Colonic mucosa (tissue), 4 donors: ENCODE results near the gene ELAVL3. TPM values are rescaled to one million over a fixed set of nuclear protein-coding genes. Genes with fewer than 3 reads are reported as not detected.
"Not testable (repeated sequence)": the region's sequence is repeated elsewhere in the genome, so short reads cannot be mapped to it uniquely, and the experiment has no call there.

Experiments
- DNase-seq: peaks from one replicate; pipeline ENCODE4 v3.0.0-alpha.2; 2020
- H3K27ac ChIP-seq: fragments of 200-600 bp; one replicate; pipeline ENCODE4 v1.8.0; 2021
- H3K27me3 ChIP-seq: fragments of 200-600 bp; one replicate; pipeline ENCODE4 v1.8.0; 2021
- H3K36me3 ChIP-seq: fragments of 200-600 bp; one replicate; pipeline ENCODE4 v1.8.0; 2021
- H3K4me1 ChIP-seq: fragments of 200-600 bp; one replicate; pipeline ENCODE4 v1.8.0; 2021; ENCODE audit warnings: mild to moderate bottlenecking
- H3K4me3 ChIP-seq: fragments of 200-600 bp; one replicate; pipeline ENCODE4 v1.8.0; 2021
- H3K9ac ChIP-seq, 2 donors: one replicate each; pipeline ENCODE4 v1.7.0; 2013; ENCODE audit warnings: control low read depth in 2 of 2, low read depth in 2 of 2, low read length in 2 of 2
- H3K9me3 ChIP-seq: fragments of 200-600 bp; one replicate; pipeline ENCODE4 v1.8.0; 2021
- intact Hi-C: fragments of 100-400 bp; cut with DNase I; formaldehyde crosslinking; loops from one replicate; pipeline ENCODE4 v1.14.1; 2022
- total RNA-seq, 2 donors: library from RNA; stranded (reverse); fragmentation: NEBNext Ultra II Directional in 1 of 2; extraction: Animal tissue kit (Norgen Biotek cat#: 25700) in 1 of 2; gene quantifications; one replicate each; pipeline ENCODE4 v1.2.1, GENCODE V29; 2021
- TF ChIP-seq, protein P1 (sequence below): fragments of 200-600 bp; IDR thresholded peaks from one replicate; pipeline ENCODE4 v1.8.0; 2022; ENCODE audit warnings: antibody characterized with exemption, mild to moderate bottlenecking
- donor health status: healthy.
- donor health status: DM: no; HTN: no; CAD: no.
- donor health status: DM: no; HTN: no; CAD: no.

ELAVL3 gene
- total RNA-seq, 2 donors from 2014 or later = 0.25 to 0.50 TPM

DNA sequence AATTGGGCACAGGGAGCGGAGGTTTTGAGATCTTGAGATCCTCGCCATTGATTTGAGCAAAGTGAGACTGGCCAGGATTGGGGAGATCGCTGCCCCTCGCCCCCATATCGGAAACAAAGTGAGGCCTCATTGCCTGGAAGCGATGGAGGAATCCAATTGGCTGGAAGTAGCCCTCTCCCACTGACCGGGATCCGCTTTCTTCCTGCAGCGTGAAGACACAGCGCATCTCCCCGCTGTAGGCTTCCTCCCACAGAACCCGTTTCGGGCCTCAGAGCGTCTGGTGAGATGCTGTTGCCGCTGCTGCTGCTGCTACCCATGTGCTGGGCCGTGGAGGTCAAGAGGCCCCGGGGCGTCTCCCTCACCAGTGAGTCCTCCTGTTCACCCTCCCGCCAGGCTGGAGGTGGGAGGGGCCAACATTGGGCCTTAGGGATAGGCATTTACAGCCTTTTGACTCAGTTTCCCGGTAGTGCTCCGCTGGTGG, 45.0 kb downstream of the ELAVL3 start:
- no peaks in the 10 kb centered on the region for H3K27me3 ChIP-seq
- H3K9me3 ChIP-seq = no peaks in the 10 kb centered on the region
- peak; percentile 53 for DNase-seq
- no peaks in the 10 kb centered on the region for H3K36me3 ChIP-seq
- peak overlapping the region; percentile 76 to 95 for H3K9ac ChIP-seq
- intact Hi-C loops = no loop called here
- H3K4me1 ChIP-seq = peaks cover 6% of the 10 kb centered on the region
- TF ChIP-seq, protein P1, sequence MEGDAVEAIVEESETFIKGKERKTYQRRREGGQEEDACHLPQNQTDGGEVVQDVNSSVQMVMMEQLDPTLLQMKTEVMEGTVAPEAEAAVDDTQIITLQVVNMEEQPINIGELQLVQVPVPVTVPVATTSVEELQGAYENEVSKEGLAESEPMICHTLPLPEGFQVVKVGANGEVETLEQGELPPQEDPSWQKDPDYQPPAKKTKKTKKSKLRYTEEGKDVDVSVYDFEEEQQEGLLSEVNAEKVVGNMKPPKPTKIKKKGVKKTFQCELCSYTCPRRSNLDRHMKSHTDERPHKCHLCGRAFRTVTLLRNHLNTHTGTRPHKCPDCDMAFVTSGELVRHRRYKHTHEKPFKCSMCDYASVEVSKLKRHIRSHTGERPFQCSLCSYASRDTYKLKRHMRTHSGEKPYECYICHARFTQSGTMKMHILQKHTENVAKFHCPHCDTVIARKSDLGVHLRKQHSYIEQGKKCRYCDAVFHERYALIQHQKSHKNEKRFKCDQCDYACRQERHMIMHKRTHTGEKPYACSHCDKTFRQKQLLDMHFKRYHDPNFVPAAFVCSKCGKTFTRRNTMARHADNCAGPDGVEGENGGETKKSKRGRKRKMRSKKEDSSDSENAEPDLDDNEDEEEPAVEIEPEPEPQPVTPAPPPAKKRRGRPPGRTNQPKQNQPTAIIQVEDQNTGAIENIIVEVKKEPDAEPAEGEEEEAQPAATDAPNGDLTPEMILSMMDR = no peak
- H3K27ac ChIP-seq = peak overlapping the region; percentile 56
- peak overlapping the region; percentile 45 for H3K4me3 ChIP-seq

- TF ChIP-seq, protein P1 = peak; percentile 91
Measured at GRCh38 chr19:11435057-11435832, 45.6 kb downstream of the ELAVL3 start, which contains the start of the genes ODAD3 and PRKCSH. Gene ODAD3 (minus strand): TSS chr19:11435121. CDS start chr19:11435016, 105 bp downstream. Gene PRKCSH (plus strand): TSS chr19:11435635. CDS start chr19:11436118, 483 bp downstream.

DNA sequence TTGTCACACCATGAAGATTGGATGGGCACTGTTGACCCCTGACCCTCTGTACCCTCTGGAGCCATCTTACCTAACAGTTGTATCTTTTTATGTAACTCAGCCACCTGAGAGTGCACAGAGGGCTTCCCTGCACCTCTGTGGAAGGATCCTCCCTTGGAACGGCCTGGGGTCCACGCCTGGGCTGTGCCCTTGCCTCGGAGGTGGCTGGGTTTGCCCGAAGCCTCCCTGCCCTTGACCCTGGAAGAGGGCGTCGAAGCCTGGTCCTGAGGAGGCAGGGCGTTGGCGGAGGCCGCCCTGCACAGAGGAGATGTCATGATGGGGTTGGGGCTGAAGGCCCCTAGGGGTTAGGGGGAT, 46.2 kb downstream of the ELAVL3 start:
- no peaks in the 10 kb centered on the region for H3K27me3 ChIP-seq
- no peaks in the 10 kb centered on the region for H3K9me3 ChIP-seq
- H3K36me3 ChIP-seq = no peaks in the 10 kb centered on the region
- intact Hi-C loops = no loop called here
- H3K4me1 ChIP-seq = peaks cover 6% of the 10 kb centered on the region
- peak overlapping the region; percentile 45 for H3K4me3 ChIP-seq
- peak overlapping the region; percentile 46 to 51 for H3K9ac ChIP-seq
- DNase-seq = no peak
- peak overlapping the region; percentile 56 for H3K27ac ChIP-seq
- TF ChIP-seq, protein P1 = no peak

More at GRCh38 chr19:11435057-11435832, 45.6 kb downstream of the ELAVL3 start, which contains the start of the genes ODAD3 and PRKCSH:
- H3K4me1 ChIP-seq = peaks cover 6% of the 10 kb centered on the region
- intact Hi-C loops = no loop called here
- peak within 1 kb of the TSS; percentile 45 for H3K4me3 ChIP-seq
- peak within 1 kb of the TSS; percentile 56 for H3K27ac ChIP-seq
- peak; percentile 99 for DNase-seq
- H3K36me3 ChIP-seq = no peaks in the 10 kb centered on the region
- no peaks in the 10 kb centered on the region for H3K9me3 ChIP-seq
- H3K9ac ChIP-seq = peak within 1 kb of the TSS; percentile 76 to 95
- no peaks in the 10 kb centered on the region for H3K27me3 ChIP-seq

DNA sequence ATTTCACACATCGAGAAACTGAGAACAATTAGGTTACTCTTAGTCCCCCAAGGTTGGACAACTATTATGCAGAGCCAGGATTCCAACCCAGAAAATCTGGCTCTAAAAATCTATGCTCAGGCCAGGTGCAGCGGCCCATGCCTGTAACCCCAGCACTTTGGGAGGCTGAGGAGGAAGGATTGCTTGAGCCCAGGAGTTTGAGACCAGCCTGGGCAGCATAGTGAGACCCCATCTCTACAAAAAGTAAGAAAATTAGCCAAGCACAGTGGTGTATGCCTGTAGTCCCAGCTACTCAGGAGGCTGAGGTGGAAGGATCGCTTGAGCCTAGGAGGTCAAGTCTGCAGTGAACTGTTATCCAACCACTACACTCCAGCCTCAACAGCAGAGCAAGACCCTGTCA, 47.3 kb downstream of the ELAVL3 start:
- H3K9ac ChIP-seq, H3K27me3 ChIP-seq, H3K9me3 ChIP-seq, H3K27ac ChIP-seq, H3K36me3 ChIP-seq, DNase-seq, intact Hi-C loops, H3K4me1 ChIP-seq, H3K4me3 ChIP-seq: not testable (repeated sequence)

DNA sequence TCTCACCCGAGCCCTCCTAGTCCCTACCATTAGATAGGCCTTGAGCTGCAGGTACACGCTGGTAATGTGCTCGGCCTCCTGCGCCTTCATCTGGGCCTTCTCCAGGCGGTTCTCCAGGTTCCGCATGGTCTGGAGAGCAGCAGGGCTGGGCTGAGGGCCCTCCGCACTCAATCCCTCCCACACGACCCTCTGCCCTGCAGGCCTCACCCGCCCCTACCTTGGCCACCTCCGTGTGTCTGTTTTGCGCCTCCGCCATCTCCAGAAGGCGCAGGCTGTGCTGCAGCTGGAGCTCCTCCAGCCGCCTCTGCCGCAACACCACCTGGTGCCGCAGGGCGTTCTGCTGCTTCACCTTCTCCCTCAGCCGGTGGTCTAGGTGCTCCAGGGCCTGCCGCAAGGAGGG, 54.2 kb downstream of the ELAVL3 start:
- no peaks in the 10 kb centered on the region for H3K36me3 ChIP-seq
- intact Hi-C loops = no loop called here
- TF ChIP-seq, protein P1 = no peak
- H3K9ac ChIP-seq = no peak overlapping the region
- H3K27ac ChIP-seq = no peak overlapping the region
- no peak for DNase-seq
- H3K27me3 ChIP-seq = peaks cover 19% of the 10 kb centered on the region
- H3K9me3 ChIP-seq = no peaks in the 10 kb centered on the region
- H3K4me3 ChIP-seq = no peak overlapping the region
- peaks cover 4% of the 10 kb centered on the region for H3K4me1 ChIP-seq
